Lower lobe of right lung (tissue), 2 donors: Measurements from ENCODE around the gene SGMS1. TPM values are rescaled to one million over a fixed set of nuclear protein-coding genes. Genes with fewer than 3 reads are reported as not detected.

Experiments
- ATAC-seq, 2 donors: fragments of 200-7000 bp; cut with Tn5 transposase; one replicate each; pipeline ENCODE4 v1.9.1; 2020 to 2022; ENCODE audit warnings: mild to moderate bottlenecking in 2 of 2, moderate library complexity in 2 of 2
- DNase-seq: peaks from one replicate; pipeline ENCODE4 v3.0.0-alpha.2; 2020
- H3K27ac ChIP-seq: fragments of 200-600 bp; one replicate; pipeline ENCODE4 v1.8.0; 2022
- H3K27me3 ChIP-seq: fragments of 200-600 bp; one replicate; pipeline ENCODE4 v1.8.0; 2022; ENCODE audit warnings: low read depth
- H3K36me3 ChIP-seq: fragments of 200-600 bp; one replicate; pipeline ENCODE4 v1.8.0; 2022; ENCODE audit warnings: mild to moderate bottlenecking
- H3K4me1 ChIP-seq: fragments of 200-600 bp; one replicate; pipeline ENCODE4 v1.8.0; 2022
- H3K4me3 ChIP-seq: fragments of 200-600 bp; one replicate; pipeline ENCODE4 v1.8.0; 2022; ENCODE audit warnings: mild to moderate bottlenecking
- H3K9me3 ChIP-seq: fragments of 200-600 bp; one replicate; pipeline ENCODE4 v1.8.0; 2022
- intact Hi-C: fragments of 100-400 bp; cut with DNase I; formaldehyde crosslinking; loops from one replicate; pipeline ENCODE4 v1.11.0; 2022
- total RNA-seq: library from RNA; stranded (reverse); fragmentation: NEBNext Ultra II Directional; extraction: Animal tissue kit (Norgen Biotek cat#: 25700); gene quantifications from one replicate; pipeline ENCODE4 v1.2.1, GENCODE V29; 2021
- TF ChIP-seq, protein P1 (sequence below): fragments of 200-600 bp; IDR thresholded peaks from one replicate; pipeline ENCODE4 v1.8.0; 2022; ENCODE audit warnings: antibody characterized with exemption, mild to moderate bottlenecking
- donor health status: DM: no; HTN: yes; CAD: no; lungs with severe emphysema.

SGMS1 gene
- total RNA-seq, 1 donor from 2014 or later: 72.3 TPM

DNA sequence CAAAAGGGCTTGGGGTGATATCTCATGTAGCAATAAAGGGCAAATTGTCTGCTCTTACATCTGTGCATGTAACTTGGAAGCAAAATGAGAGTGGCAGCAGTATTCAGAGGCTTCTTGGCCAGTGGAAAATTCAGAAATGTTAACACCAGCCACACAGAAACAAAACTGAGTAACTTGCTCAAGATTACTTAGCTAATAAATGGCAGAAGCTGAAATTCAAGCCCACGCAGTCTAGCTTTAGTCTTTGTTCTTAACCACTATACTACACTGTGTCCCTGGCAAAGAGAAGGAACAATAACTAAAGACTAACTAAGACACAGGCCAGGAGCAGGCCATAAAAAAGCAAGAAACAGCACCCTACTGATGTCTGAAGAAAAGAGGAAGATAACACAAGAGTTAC, 186.5 kb downstream of the SGMS1 start:
- Histone ChIP-seq H3K4me3 (no peak overlapping the region), H3K27me3 (no peaks in the 10 kb centered on the region), H3K36me3 (no peaks in the 10 kb centered on the region), H3K9me3 (no peaks in the 10 kb centered on the region), H3K27ac (no peak overlapping the region), H3K4me1 (peaks cover 1% of the 10 kb centered on the region)
- TF ChIP-seq, protein P1, sequence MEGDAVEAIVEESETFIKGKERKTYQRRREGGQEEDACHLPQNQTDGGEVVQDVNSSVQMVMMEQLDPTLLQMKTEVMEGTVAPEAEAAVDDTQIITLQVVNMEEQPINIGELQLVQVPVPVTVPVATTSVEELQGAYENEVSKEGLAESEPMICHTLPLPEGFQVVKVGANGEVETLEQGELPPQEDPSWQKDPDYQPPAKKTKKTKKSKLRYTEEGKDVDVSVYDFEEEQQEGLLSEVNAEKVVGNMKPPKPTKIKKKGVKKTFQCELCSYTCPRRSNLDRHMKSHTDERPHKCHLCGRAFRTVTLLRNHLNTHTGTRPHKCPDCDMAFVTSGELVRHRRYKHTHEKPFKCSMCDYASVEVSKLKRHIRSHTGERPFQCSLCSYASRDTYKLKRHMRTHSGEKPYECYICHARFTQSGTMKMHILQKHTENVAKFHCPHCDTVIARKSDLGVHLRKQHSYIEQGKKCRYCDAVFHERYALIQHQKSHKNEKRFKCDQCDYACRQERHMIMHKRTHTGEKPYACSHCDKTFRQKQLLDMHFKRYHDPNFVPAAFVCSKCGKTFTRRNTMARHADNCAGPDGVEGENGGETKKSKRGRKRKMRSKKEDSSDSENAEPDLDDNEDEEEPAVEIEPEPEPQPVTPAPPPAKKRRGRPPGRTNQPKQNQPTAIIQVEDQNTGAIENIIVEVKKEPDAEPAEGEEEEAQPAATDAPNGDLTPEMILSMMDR: no peak
- intact Hi-C loops: no loop called here
- peak; percentile 86 to 91 for ATAC-seq
- DNase-seq: no peak

GRCh38 chr10:50436805-50437204, 187.0 kb downstream of the SGMS1 start:
- intact Hi-C loops: no loop called here
- no peak overlapping the region for H3K27ac ChIP-seq
- H3K36me3 ChIP-seq: no peaks in the 10 kb centered on the region
- no peak overlapping the region for H3K4me3 ChIP-seq
- ATAC-seq (no peak), DNase-seq (no peak)
- H3K4me1 ChIP-seq: peaks cover 6% of the 10 kb centered on the region
- no peaks in the 10 kb centered on the region for H3K27me3 ChIP-seq
- TF ChIP-seq, protein P1: no peak
- no peaks in the 10 kb centered on the region for H3K9me3 ChIP-seq

- H3K36me3 ChIP-seq: no peaks in the 10 kb centered on the region
- TF ChIP-seq, protein P1: no peak
- peaks cover 8% of the 10 kb centered on the region for H3K4me1 ChIP-seq
- H3K9me3 ChIP-seq: no peaks in the 10 kb centered on the region
- ATAC-seq: no peak
- intact Hi-C loops: no loop called here
- no peak for DNase-seq
- no peak overlapping the region for H3K4me3 ChIP-seq
- H3K27me3 ChIP-seq: no peaks in the 10 kb centered on the region
- no peak overlapping the region for H3K27ac ChIP-seq
Measured at GRCh38 chr10:50432211-50433009, 191.3 kb downstream of the SGMS1 start.

- peaks cover 8% of the 10 kb centered on the region for H3K4me1 ChIP-seq
- ATAC-seq (no peak), DNase-seq (no peak)
- TF ChIP-seq, protein P1: no peak
- H3K27me3 ChIP-seq: no peaks in the 10 kb centered on the region
- no peak overlapping the region for H3K4me3 ChIP-seq
- intact Hi-C loops: no loop called here
- H3K27ac ChIP-seq: peak overlapping the region; percentile 16
- H3K36me3 ChIP-seq: no peaks in the 10 kb centered on the region
- H3K9me3 ChIP-seq: no peaks in the 10 kb centered on the region
Measured at GRCh38 chr10:50431791-50432190, 192.0 kb downstream of the SGMS1 start.

- Histone ChIP-seq H3K4me3 (no peak overlapping the region), H3K27me3 (no peaks in the 10 kb centered on the region), H3K36me3 (no peaks in the 10 kb centered on the region), H3K4me1 (peaks cover 8% of the 10 kb centered on the region), H3K27ac (peak overlapping the region; percentile 16), H3K9me3 (no peaks in the 10 kb centered on the region)
- DNase-seq (no peak), ATAC-seq (peak; percentile 47 to 81)
- TF ChIP-seq, protein P1: no peak
- intact Hi-C loops: no loop called here
Measured at GRCh38 chr10:50431133-50431532, 192.6 kb downstream of the SGMS1 start.
